Astrocyte (in vitro differentiated cells and primary cell): Measurements from ENCODE around the gene CREB3L2. TPM values are rescaled to one million over a fixed set of nuclear protein-coding genes. Genes with fewer than 3 reads are reported as not detected.

Experiments used
- DNase-seq: peaks from one replicate; pipeline ENCODE4 v3.0.0-alpha.2; 2010; ENCODE audit warnings: low read depth
- FAIRE-seq: peaks from 2 replicates; lab custom pipeline; 2011; peaks lifted over from hg19 to GRCh38; lab: Jason Lieb, UNC
- H2AFZ ChIP-seq: 2 replicates; pipeline ENCODE4 v1.6.0; 2012; ENCODE audit warnings: low read depth, low read length, inconsistent platforms
- H3K27ac ChIP-seq: 2 replicates; pipeline ENCODE4 v1.5.1; 2011; ENCODE audit warnings: low read depth, low read length, inconsistent platforms
- H3K27me3 ChIP-seq: 2 replicates; pipeline ENCODE4 v1.6.0; 2011; ENCODE audit warnings: low read length, inconsistent platforms; ENCODE audit not compliant: insufficient read depth
- H3K36me3 ChIP-seq: 2 replicates; pipeline ENCODE4 v1.5.1; 2011; ENCODE audit warnings: low read length, inconsistent platforms; ENCODE audit not compliant: insufficient read depth
- H3K4me1 ChIP-seq: 2 replicates; pipeline ENCODE4 v1.5.1; 2011; ENCODE audit warnings: low read length, inconsistent platforms; ENCODE audit not compliant: insufficient read depth
- H3K4me2 ChIP-seq: 2 replicates; pipeline ENCODE4 v1.6.0; 2012; ENCODE audit warnings: low read length, inconsistent platforms
- H3K4me3 ChIP-seq: 2 replicates; pipeline ENCODE4 v1.5.1; 2011; ENCODE audit warnings: low read depth, mild to moderate bottlenecking, low read length, inconsistent platforms; ENCODE audit not compliant: insufficient read depth
- H3K79me2 ChIP-seq: 2 replicates; pipeline ENCODE4 v1.6.0; 2012; ENCODE audit warnings: mild to moderate bottlenecking, low read length, inconsistent platforms; ENCODE audit not compliant: insufficient read depth
- H3K9ac ChIP-seq: 2 replicates; pipeline ENCODE4 v1.6.0; 2012; ENCODE audit warnings: mild to moderate bottlenecking, low read length, inconsistent platforms
- H3K9me3 ChIP-seq: 2 replicates; pipeline ENCODE4 v1.5.1; 2012; ENCODE audit warnings: low read depth, mild to moderate bottlenecking, low read length, inconsistent platforms; ENCODE audit not compliant: insufficient read depth
- H4K20me1 ChIP-seq: 2 replicates; pipeline ENCODE4 v1.6.0; 2012; ENCODE audit warnings: low read length, inconsistent platforms; ENCODE audit not compliant: insufficient read depth
- H3K27ac Mint-ChIP-seq: one replicate; pipeline ENCODE4 v1.8.0; 2021; ENCODE audit warnings: mild to moderate bottlenecking, mixed read lengths; ENCODE audit not compliant: unreplicated experiment
- H3K27me3 Mint-ChIP-seq: one replicate; pipeline ENCODE4 v1.8.0; 2021; ENCODE audit warnings: low read depth, mixed read lengths; ENCODE audit not compliant: unreplicated experiment
- H3K36me3 Mint-ChIP-seq: one replicate; pipeline ENCODE4 v1.8.0; 2021; ENCODE audit warnings: low read depth, mixed read lengths; ENCODE audit not compliant: unreplicated experiment
- H3K4me1 Mint-ChIP-seq: one replicate; pipeline ENCODE4 v1.8.0; 2021; ENCODE audit warnings: low read depth, mixed read lengths; ENCODE audit not compliant: unreplicated experiment
- H3K4me3 Mint-ChIP-seq: one replicate; pipeline ENCODE4 v1.8.0; 2021; ENCODE audit warnings: mild to moderate bottlenecking, moderate library complexity, mixed read lengths; ENCODE audit not compliant: unreplicated experiment
- H3K9me3 Mint-ChIP-seq: one replicate; pipeline ENCODE4 v1.8.0; 2021; ENCODE audit warnings: mild to moderate bottlenecking, mixed read lengths; ENCODE audit not compliant: unreplicated experiment
- EZH2 ChIP-seq: IDR thresholded peaks from 2 replicates; pipeline ENCODE4 v1.6.1; 2012; ENCODE audit warnings: mild to moderate bottlenecking, low read length, inconsistent platforms; ENCODE audit not compliant: insufficient read depth
- total RNA-seq: library from RNA; stranded (reverse); gene quantifications from 2 replicates; pipeline ENCODE4 v1.2.1, GENCODE V29; 2021
- TF ChIP-seq, protein P1 (sequence below): IDR thresholded peaks from 2 replicates; pipeline ENCODE4 v1.5.1; 2011; ENCODE audit warnings: low read depth, mild to moderate bottlenecking, inconsistent platforms, low read length, moderate library complexity; ENCODE audit not compliant: insufficient read depth

The CREB3L2 gene
- total RNA-seq, 1 donor from 2014 or later: 116 TPM

DNA sequence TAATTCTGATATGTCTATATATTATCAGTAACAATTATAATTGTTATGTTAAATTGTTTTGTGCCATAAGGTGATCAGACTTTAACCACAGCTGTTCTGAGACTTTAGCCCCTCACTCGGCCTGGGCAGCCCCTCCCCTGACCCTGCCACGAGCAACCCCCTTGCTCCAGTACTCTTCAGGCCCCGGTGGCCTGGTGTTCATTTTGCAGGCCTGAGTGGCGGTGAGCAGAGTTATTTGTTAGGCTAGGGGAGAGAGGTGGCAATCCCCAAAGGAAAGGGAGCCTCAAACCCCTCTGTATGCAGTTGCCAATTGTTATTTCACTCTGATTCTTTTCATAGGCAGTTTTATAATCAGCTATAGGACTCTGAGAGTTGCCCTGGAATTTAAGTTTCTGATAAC is 22.9 kb upstream of the CREB3L2 start:
- no peaks in the 10 kb centered on the region for H3K36me3 Mint-ChIP-seq
- H2AFZ ChIP-seq: no peak overlapping the region
- H3K36me3 ChIP-seq: no peaks in the 10 kb centered on the region
- TF ChIP-seq, protein P1, sequence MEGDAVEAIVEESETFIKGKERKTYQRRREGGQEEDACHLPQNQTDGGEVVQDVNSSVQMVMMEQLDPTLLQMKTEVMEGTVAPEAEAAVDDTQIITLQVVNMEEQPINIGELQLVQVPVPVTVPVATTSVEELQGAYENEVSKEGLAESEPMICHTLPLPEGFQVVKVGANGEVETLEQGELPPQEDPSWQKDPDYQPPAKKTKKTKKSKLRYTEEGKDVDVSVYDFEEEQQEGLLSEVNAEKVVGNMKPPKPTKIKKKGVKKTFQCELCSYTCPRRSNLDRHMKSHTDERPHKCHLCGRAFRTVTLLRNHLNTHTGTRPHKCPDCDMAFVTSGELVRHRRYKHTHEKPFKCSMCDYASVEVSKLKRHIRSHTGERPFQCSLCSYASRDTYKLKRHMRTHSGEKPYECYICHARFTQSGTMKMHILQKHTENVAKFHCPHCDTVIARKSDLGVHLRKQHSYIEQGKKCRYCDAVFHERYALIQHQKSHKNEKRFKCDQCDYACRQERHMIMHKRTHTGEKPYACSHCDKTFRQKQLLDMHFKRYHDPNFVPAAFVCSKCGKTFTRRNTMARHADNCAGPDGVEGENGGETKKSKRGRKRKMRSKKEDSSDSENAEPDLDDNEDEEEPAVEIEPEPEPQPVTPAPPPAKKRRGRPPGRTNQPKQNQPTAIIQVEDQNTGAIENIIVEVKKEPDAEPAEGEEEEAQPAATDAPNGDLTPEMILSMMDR: no peak
- no peak for TF ChIP-seq EZH2
- peaks cover 6% of the 10 kb centered on the region for H3K27me3 ChIP-seq
- H3K4me1 Mint-ChIP-seq: peaks cover 3% of the 10 kb centered on the region
- DNase-seq: no peak
- no peaks in the 10 kb centered on the region for H3K9me3 ChIP-seq
- no peaks in the 10 kb centered on the region for H3K4me1 ChIP-seq
- H3K9me3 Mint-ChIP-seq: peaks cover 3% of the 10 kb centered on the region
- H3K9ac ChIP-seq: no peak overlapping the region
- H3K27me3 Mint-ChIP-seq: no peaks in the 10 kb centered on the region
- H3K4me2 ChIP-seq: no peak overlapping the region
- H3K4me3 Mint-ChIP-seq: no peak overlapping the region
- H3K4me3 ChIP-seq: no peak overlapping the region
- H4K20me1 ChIP-seq: no peaks in the 10 kb centered on the region
- no peak overlapping the region for H3K27ac Mint-ChIP-seq
- H3K27ac ChIP-seq: no peak overlapping the region
- FAIRE-seq: no peak
- no peaks in the 10 kb centered on the region for H3K79me2 ChIP-seq

DNA sequence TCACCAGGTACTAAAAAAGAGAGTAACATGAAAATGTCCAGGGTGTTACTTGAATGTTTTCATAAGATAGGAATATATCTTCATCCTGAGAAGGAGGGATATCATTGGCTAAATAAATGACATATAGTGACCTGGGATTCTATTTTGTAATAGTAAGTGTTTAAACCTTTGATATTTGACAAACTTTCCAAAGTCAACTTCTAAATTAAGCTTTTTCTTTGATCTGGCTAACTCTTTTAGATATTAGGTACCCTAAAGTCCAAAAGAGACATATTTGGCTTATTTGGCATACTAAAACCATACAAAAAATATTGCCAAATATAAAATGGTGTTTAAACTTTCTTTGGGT is 22.4 kb upstream of the CREB3L2 start:
- Mint-ChIP-seq H3K36me3 (no peaks in the 10 kb centered on the region), H3K27ac (no peak overlapping the region), H3K27me3 (no peaks in the 10 kb centered on the region), H3K4me3 (no peak overlapping the region), H3K9me3 (peaks cover 3% of the 10 kb centered on the region), H3K4me1 (peaks cover 3% of the 10 kb centered on the region)
- H3K9ac ChIP-seq: no peak overlapping the region
- FAIRE-seq: no peak
- H3K36me3 ChIP-seq: no peaks in the 10 kb centered on the region
- no peaks in the 10 kb centered on the region for H3K9me3 ChIP-seq
- no peak overlapping the region for H3K4me3 ChIP-seq
- H3K4me1 ChIP-seq: no peaks in the 10 kb centered on the region
- H3K4me2 ChIP-seq: no peak overlapping the region
- no peak for DNase-seq
- H3K27ac ChIP-seq: no peak overlapping the region
- TF ChIP-seq EZH2: no peak
- TF ChIP-seq, protein P1: no peak
- H3K79me2 ChIP-seq: no peaks in the 10 kb centered on the region
- no peaks in the 10 kb centered on the region for H4K20me1 ChIP-seq
- peaks cover 6% of the 10 kb centered on the region for H3K27me3 ChIP-seq
- H2AFZ ChIP-seq: no peak overlapping the region

DNA sequence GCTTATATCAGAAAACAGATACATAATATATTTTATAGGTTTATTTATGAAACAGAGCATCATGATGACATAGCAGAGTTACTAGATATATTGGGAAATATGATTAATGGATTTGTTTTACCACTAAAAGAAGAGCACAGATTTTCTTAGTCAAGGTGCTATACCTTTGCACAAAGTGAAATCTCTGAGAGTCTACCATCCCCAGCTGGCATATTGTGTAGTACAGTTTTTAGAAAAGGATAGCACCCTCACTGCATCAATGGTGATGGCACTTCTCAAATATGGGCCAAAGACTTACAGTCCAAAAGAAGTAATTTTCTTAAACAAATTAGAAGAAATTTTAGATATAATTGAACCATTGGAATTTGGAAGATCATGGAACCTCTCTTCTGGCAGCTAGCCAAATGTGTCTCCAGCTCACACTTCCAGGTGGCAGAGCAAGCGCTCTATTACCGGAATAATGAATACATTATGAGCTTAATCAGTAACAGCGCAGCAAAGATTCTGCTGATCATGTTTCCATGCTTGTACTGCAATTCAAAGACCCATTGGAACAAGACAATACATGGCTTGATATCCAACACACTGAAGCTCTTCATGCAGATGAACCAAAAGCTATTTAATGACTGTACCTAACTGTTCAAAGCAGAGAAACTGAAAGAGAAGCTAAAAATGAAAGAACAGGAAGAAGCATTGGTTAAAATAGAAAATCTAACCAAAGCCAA is 21.9 kb upstream of the CREB3L2 start:
- Mint-ChIP-seq H3K4me3 (no peak overlapping the region), H3K9me3 (peaks cover 3% of the 10 kb centered on the region)

More for the DNA sequence above, 21.9 kb upstream of the CREB3L2 start:
- DNase-seq (no peak), FAIRE-seq (no peak)
- Histone ChIP-seq H2AFZ (no peak overlapping the region), H4K20me1 (no peaks in the 10 kb centered on the region), H3K27ac (no peak overlapping the region), H3K9me3 (no peaks in the 10 kb centered on the region), H3K4me2 (no peak overlapping the region), H3K27me3 (peaks cover 6% of the 10 kb centered on the region), H3K9ac (no peak overlapping the region), H3K4me1 (no peaks in the 10 kb centered on the region), H3K36me3 (no peaks in the 10 kb centered on the region), H3K4me3 (no peak overlapping the region), H3K79me2 (no peaks in the 10 kb centered on the region)
- no peak overlapping the region for H3K27ac Mint-ChIP-seq
- no peaks in the 10 kb centered on the region for H3K27me3 Mint-ChIP-seq
- peaks cover 3% of the 10 kb centered on the region for H3K4me1 Mint-ChIP-seq
- no peaks in the 10 kb centered on the region for H3K36me3 Mint-ChIP-seq
- TF ChIP-seq, protein P1: no peak
- no peak for TF ChIP-seq EZH2
